Breast epithelium (tissue), 3 donors: ENCODE measurements around the gene ATP2B3.

ENCODE experiments used
- POLR2A ChIP-seq: fragments of 450-650 bp; IDR thresholded peaks from one replicate; pipeline ENCODE4 v1.6.1; 2016; ENCODE audit warnings: antibody characterized with exemption, mild to moderate bottlenecking, moderate library complexity
- POLR2AphosphoS5 ChIP-seq, 3 donors: sonication (generic); formaldehyde crosslinking; IDR thresholded peaks; one replicate each; pipeline ENCODE4 v1.6.1; 2017; ENCODE audit warnings: antibody characterized with exemption in 3 of 3
- TF ChIP-seq, protein P1 (sequence below), 3 donors: fragments of 450-650 bp; IDR thresholded peaks; one replicate each; pipeline ENCODE4 v1.5.1; 2016 to 2017; ENCODE audit warnings: antibody characterized with exemption in 3 of 3, mild to moderate bottlenecking in 3 of 3, moderate library complexity in 3 of 3

DNA sequence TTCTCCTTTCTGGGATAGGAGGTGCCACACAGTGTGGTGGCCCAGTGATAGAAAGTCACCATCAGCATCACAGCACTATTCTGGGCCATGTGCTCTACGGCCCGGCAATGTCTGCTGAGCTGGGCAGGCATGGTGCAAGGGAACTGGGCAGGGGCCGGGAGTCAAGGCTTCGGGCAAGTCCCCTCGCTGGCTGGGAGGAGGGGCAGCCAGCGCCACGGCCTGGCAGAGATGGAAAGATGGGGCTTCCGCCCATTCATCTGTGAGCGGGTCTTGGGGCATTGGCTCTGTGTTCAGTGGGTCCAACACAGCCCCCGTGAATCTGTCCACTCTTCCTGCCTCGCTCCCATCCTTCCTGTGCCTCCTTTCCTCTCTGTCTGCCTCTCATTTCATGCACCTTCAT lies 7.1 kb upstream of the ATP2B3 start:
- TF ChIP-seq, protein P1, sequence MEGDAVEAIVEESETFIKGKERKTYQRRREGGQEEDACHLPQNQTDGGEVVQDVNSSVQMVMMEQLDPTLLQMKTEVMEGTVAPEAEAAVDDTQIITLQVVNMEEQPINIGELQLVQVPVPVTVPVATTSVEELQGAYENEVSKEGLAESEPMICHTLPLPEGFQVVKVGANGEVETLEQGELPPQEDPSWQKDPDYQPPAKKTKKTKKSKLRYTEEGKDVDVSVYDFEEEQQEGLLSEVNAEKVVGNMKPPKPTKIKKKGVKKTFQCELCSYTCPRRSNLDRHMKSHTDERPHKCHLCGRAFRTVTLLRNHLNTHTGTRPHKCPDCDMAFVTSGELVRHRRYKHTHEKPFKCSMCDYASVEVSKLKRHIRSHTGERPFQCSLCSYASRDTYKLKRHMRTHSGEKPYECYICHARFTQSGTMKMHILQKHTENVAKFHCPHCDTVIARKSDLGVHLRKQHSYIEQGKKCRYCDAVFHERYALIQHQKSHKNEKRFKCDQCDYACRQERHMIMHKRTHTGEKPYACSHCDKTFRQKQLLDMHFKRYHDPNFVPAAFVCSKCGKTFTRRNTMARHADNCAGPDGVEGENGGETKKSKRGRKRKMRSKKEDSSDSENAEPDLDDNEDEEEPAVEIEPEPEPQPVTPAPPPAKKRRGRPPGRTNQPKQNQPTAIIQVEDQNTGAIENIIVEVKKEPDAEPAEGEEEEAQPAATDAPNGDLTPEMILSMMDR (IDR thresholded peaks at IDR 0.05) = no peak
- TF ChIP-seq POLR2AphosphoS5 (IDR thresholded peaks at IDR 0.05) (no peak), POLR2A (no peak)
